COLO829 (cell line): ENCODE measurements around the gene ITGAE.
"Not testable (repeated sequence)": the region's sequence is repeated elsewhere in the genome, so short reads cannot be mapped to it uniquely, and the experiment has no call there.

Experiments
- DNase-seq: peaks from one replicate; pipeline ENCODE4 v3.0.0; 2012; ENCODE audit warnings: low spot score

The ITGAE gene

GRCh38 chr17:3795390-3796102 lies 5.4 kb downstream of the ITGAE start:
- DNase-seq = no peak

DNA sequence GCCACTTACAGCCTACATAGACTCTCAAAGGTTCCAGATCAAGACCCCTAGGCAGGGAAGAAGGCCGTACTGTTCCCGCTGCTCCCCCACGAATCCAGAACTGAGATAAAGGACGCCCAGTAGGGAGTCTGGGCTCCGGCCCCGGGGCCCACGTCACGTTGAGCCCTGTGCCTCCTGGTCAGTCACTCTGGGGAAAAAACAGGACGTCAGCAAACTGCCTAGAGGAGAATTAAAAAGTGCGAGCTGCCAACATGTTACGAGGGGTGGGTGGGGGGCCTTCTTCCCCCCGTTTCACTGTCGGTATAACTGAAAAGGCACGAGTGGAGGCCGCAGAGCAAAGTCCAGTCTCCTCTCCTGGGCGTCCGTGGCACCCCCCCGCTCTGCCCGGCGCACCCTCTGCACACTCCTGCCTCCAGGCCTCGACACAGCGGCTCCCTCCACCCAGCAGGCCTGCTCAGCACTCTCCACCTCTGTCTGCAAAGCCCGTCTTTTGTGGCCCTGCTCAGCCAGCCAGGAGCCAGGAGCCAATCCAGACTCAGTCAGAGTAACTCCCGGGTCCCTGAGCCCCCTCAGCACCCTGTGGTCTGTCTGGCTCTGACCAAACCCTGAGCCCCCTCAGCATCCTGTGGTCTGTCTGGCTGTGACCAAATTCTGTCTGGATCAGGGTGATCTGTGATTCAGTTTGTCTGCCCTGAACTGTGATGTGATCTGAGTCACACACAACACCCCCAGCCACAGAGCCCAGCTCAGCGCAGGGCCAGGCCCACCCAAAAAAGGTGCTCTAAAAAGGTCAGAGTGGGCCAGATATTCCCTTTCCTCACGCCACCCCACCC lies 6.2 kb downstream of the ITGAE start:
- no peak for DNase-seq

DNA sequence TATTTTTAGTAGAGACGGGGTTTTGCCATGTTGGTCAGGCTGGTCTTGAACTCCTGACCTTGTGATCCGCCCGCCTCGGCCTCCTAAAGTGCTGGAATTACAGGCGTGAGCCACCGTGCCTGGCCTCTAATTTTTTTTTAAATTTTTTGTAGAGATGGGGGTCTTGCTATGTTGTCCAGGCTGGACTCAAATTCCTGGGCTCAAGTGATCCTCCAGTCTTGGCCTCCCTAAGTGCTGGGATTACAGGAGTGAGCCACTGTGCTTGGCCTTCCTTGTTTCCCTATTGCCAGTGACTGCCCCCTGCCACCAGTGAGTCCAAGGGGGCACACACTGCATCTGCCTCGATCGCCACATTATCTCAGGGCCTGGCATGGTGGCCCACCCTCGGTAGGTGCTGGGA lies 6.8 kb downstream of the ITGAE start:
- DNase-seq = not testable (repeated sequence)

GRCh38 chr17:3793258-3793657 lies 7.7 kb downstream of the ITGAE start:
- DNase-seq = not testable (repeated sequence)

- DNase-seq = no peak
These were observed 8.5 kb downstream of the ITGAE start for GRCh38 chr17:3792481-3792880.

- no peak for DNase-seq
These were observed 12.8 kb downstream of the ITGAE start for GRCh38 chr17:3788200-3788599.

DNA sequence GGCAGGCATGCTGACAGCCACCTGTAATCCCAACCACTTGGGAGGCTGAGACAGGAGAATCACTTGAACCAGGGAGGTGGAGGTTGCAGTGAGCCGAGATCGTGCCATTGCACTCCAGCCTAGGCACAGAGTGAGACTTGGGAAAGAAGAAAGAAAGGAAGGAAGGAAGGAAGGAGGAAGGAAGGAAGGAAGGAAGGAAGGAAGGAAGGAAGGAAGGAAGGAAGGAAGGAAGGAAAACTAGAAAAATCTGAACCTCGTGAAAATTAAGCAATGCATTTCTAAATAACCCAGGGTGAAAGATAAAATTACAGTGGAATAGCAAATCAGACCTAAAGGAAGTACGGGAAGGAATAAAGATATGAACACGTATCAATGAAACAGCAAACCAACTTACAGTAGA lies 15.7 kb downstream of the ITGAE start:
- DNase-seq = not testable (repeated sequence)

DNA sequence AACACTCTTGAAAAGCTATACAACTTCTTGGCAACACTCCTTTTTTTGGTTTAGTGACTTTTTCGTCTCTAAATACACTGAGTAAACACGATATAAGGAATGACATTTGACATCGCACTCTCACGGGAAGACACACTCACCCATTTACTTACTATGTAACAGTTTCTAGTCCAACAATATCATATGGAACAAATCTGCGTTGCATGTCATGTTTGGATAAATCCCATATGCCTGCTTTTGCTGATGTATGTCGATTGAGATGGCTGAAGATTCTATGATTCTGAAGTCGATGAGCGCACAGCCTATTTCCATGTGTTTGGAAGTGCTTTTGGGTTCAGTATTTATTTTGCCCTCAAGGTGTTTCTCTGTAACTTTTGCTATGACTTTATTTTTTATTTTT lies 18.2 kb downstream of the ITGAE start:
- no peak for DNase-seq

DNA sequence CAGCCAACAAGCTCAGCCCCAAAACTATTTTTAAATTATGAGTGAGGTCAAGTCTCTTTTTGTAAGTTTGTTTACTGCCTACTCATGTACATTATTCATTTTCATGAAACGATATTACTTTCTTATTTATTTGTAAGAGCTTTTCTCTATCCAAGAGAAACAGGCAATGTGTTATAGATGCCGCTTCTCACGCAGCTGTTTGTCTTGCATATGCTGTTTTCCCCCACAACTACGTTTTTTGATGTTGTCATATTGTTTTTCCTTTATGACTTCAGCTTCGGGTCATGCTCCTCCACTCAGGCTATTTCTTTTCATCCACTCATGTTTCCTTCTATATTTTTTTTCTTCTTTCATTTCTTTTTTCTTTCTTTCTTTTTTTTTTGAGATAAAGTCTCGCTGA lies 20.0 kb downstream of the ITGAE start:
- no peak for DNase-seq

DNA sequence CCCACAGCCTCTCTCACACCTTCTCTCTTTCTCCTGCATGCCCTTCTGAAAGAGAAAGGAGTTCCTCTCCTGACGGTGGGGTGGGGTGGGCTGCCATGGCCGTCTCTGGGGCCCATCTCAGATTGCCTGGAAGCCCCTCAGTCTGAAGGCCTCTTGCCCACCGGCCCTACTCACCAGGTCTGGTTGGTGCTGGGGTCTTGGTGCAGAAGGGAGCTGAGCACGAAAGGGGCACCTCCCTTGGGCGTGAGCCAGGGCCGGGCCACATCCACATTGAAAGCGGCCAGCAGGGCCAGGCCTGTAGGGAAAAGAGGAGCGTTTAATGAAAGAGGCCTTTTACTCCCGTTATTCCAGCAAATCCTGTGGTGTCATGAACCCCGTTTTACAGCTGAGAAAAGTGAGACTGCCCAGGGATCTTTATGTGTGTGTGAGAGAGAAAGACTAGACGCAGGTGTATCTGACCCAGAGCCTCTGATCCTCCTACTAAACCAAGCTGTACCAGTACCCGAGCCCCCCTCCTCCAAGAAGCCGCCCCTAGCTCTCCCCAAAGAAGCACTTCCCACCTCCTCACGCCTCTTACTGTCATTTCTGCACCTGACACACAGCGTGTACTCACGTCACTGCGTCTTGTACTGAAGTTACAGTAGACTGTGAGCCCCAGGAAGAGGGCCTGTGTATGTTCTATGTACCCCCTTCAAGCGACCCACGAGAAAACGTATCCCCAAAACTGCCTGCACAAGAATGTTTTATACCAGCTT lies 23.4 kb downstream of the ITGAE start:
- no peak for DNase-seq

DNA sequence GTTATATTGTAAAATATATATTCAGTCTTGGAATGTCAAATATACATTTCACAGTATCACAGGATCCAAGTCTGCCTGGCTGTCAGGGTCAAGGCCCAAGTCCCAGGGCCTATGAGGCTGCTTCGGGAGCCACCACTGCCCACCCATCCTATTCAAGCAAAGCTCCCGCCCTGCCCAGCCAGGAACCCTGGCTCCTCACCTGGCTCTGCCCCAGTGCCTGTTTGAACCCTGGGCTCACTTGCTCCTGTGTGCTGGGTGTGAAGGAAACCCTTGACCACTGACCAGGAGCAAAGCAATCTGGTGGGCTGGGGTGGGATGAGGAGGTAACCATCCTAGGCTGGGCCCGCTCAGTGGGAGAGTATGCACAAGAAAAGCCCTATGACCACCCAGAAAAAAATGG lies 27.0 kb downstream of the ITGAE start:
- DNase-seq = no peak

DNA sequence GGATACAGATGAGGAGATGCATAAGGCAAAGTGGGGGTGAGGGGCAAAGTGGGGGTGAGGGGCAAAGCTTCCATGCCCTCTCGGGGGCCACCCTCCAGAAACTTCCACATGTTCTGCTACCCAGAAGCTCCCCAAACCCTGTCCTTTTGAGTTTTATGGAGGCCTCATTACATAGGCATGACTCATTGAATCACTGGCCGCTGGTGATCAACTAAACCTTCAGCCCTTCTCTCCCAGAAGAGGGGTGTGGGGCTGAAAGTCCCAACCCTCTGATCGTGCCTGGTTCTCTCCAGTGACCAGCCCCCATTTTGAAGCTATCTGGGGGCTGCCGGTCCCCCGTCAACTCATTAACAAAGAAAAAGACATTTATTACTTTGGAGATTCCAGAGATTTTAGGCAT lies 27.5 kb downstream of the ITGAE start:
- no peak for DNase-seq

- no peak for DNase-seq
These were observed 28.2 kb downstream of the ITGAE start for GRCh38 chr17:3772764-3773163.

GRCh38 chr17:3771140-3771539 lies 29.8 kb downstream of the ITGAE start:
- no peak for DNase-seq

DNA sequence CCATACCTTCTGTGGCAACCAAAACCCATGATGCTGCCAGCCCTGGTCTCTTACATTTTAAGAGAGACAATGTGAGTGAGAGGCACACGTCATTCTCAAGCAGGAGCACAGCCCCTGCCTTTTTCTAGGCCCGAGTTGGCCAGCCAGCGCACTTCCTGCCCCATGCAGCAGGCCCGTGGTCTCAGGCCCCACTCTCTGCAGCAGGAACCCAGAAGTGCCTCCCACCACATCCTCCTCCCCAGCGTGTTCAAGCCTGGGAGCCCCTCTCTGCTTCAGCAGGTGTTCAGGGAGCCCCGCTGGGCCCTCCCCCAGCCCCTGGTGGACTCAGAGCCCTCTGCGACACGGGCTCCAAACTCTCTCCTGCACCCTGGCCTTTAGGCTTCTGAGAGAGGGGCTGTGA lies 30.5 kb downstream of the ITGAE start:
- DNase-seq = no peak

DNA sequence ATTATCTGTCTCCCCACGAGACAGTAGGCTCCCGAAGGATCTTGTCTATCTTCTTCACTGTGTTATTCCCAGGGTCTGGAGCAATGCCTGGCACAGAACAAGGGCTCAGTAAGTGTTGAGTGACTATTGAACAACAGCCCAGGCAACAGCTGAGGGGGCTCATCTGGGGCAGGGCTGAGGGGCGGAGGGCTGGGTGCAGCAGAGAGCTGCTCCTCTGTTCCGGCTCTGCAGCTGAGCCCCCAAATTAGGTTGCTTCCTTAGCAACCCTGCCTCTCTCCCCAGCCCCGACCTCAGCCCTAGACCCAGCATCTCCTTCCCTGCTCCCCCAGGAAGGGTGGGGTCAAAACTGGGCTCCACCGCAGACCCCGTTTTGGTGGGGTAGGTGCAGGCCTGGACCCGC lies 32.2 kb downstream of the ITGAE start:
- DNase-seq = no peak

- no peak for DNase-seq
These were observed 32.6 kb downstream of the ITGAE start for GRCh38 chr17:3768341-3768740.

GRCh38 chr17:3766779-3767178 lies 34.2 kb downstream of the ITGAE start:
- DNase-seq = no peak

DNA sequence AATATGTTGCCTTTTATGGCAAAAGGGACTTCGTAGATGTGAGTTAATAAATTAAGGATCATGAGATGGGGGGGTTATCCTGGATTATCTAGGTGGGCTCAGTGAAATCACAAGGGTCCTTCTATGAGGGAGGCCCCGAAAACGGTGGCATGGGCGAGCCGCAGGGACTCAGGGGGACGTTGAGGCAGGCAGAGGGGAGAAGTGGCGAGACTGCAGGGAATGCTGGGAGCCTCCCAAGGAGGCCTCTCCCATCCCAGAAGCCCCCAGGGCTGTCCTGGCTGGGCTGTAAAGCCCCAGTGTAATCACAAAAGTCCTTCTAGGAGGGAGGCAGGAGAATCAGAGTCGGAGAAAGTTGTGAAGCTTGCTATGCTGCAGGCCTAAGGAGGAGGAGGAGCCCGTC lies 35.0 kb downstream of the ITGAE start:
- no peak for DNase-seq

- DNase-seq = no peak
These were observed 37.2 kb downstream of the ITGAE start for GRCh38 chr17:3763777-3764170.

DNA sequence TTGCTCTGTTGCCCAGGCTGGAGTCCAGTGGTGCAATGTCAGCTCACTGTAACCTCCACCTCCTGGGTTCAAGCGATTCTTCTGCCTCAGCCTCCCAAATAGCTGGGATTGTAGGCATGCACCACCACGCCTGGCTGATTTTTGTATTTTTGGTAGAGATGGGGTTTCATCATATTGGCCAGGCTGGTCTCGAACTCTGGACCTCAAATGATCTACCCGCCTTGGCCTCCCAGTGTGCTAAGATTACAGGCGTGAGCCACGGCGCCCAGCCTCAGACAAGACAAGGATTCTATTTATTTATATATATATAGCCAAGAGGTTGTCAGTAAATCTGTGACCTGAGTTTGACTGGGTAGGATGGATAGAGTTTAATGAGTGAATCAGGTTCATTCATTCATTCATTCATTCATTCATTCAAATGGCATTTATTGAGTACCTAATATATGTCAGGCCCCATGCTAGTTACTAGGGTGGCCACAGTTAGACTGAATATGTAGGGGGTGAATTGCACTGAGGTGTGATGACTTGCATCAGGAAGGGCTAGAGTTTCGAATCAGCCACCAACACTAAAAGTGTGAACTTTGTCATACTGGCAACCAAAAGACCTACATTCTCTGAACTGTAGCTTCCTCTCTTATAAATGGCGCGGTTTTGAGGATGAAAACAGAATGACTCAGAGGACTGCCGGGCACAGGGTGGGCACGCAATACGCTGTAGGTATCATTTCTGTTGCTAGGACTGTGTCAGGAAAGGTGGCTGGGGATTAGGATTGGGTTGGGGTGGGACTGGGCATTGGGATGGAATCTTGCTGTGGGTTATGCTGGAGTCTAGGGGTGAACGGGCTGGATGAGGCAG lies 37.8 kb downstream of the ITGAE start:
- DNase-seq = no peak

GRCh38 chr17:3761918-3762380 lies 39.0 kb downstream of the ITGAE start:
- DNase-seq = no peak
